Measurements from ENCODE around the gene MLIP. TPM values are rescaled to one million over a fixed set of nuclear protein-coding genes. Genes with fewer than 3 reads are reported as not detected.
"Not testable (repeated sequence)": the region's sequence is repeated elsewhere in the genome, so short reads cannot be mapped to it uniquely, and the experiment has no call there.

The MLIP gene
- total RNA-seq, 4 donors from 2014 or later: 3.1 to 16.7 (median 12.2) TPM

GRCh38 chr6:54195637-54196036, 84.4 kb downstream of the MLIP start:
- Histone ChIP-seq H3K4me1 (no peaks in the 10 kb centered on the region), H3K27ac (no peak overlapping the region), H3K27me3 (no peaks in the 10 kb centered on the region), H3K36me3 (no peaks in the 10 kb centered on the region), H3K9me3 (no peaks in the 10 kb centered on the region), H3K4me3 (no peak overlapping the region)
- WGBS: 88% methylated on average over 3 of the region's 3 CpGs
- no peak for DNase-seq (ENCODE audit: low spot score in 2 of 2)
- TF ChIP-seq CTCF (IDR thresholded peaks at IDR 0.05) (no peak), POLR2A (IDR thresholded peaks at IDR 0.05) (no peak), POLR2AphosphoS5 (IDR thresholded peaks at IDR 0.05) (no peak), EP300 (IDR thresholded peaks at IDR 0.05) (no peak)

- no peak for DNase-seq (ENCODE audit: low spot score in 2 of 2)
- H3K27me3 ChIP-seq: no peaks in the 10 kb centered on the region
- no peaks in the 10 kb centered on the region for H3K9me3 ChIP-seq
- WGBS: 85% methylated on average over 3 of the region's 3 CpGs
- H3K36me3 ChIP-seq: no peaks in the 10 kb centered on the region
- no peak for TF ChIP-seq POLR2AphosphoS5 (IDR thresholded peaks at IDR 0.05)
- TF ChIP-seq POLR2A (IDR thresholded peaks at IDR 0.05): no peak
- TF ChIP-seq EP300 (IDR thresholded peaks at IDR 0.05): no peak
- no peak for TF ChIP-seq CTCF (IDR thresholded peaks at IDR 0.05)
- no peak overlapping the region for H3K27ac ChIP-seq
- no peaks in the 10 kb centered on the region for H3K4me1 ChIP-seq
- H3K4me3 ChIP-seq: no peak overlapping the region
These were observed 85.7 kb downstream of the MLIP start for GRCh38 chr6:54196905-54197304.

- no peaks in the 10 kb centered on the region for H3K27me3 ChIP-seq
- H3K36me3 ChIP-seq: no peaks in the 10 kb centered on the region
- TF ChIP-seq EP300 (IDR thresholded peaks at IDR 0.05): no peak
- no peak for TF ChIP-seq POLR2A (IDR thresholded peaks at IDR 0.05)
- TF ChIP-seq CTCF (IDR thresholded peaks at IDR 0.05): no peak
- TF ChIP-seq POLR2AphosphoS5 (IDR thresholded peaks at IDR 0.05): no peak
- H3K4me3 ChIP-seq: no peak overlapping the region
- H3K4me1 ChIP-seq: no peaks in the 10 kb centered on the region
- no peak overlapping the region for H3K27ac ChIP-seq
- DNase-seq (ENCODE audit: low spot score in 2 of 2): no peak
- WGBS: 95% methylated on average over 3 of the region's 3 CpGs
- no peaks in the 10 kb centered on the region for H3K9me3 ChIP-seq
These were observed 86.9 kb downstream of the MLIP start for GRCh38 chr6:54198134-54198533.

- 89% methylated on average over 16 of the region's 16 CpGs for WGBS
- H3K9me3 ChIP-seq; H3K27me3 ChIP-seq; H3K27ac ChIP-seq; H3K4me1 ChIP-seq; H3K4me3 ChIP-seq; H3K36me3 ChIP-seq; DNase-seq (ENCODE audit: low spot score in 2 of 2): not testable (repeated sequence)
These were observed 92.3 kb downstream of the MLIP start for GRCh38 chr6:54203474-54204035.

GRCh38 chr6:54204921-54205591, 93.8 kb downstream of the MLIP start:
- no peaks in the 10 kb centered on the region for H3K9me3 ChIP-seq
- no peaks in the 10 kb centered on the region for H3K27me3 ChIP-seq
- DNase-seq (ENCODE audit: low spot score in 2 of 2): no peak
- no peak for TF ChIP-seq EP300 (IDR thresholded peaks at IDR 0.05)
- 76% methylated on average over 2 of the region's 2 CpGs for WGBS
- H3K36me3 ChIP-seq: no peaks in the 10 kb centered on the region
- H3K27ac ChIP-seq: no peak overlapping the region
- H3K4me1 ChIP-seq: no peaks in the 10 kb centered on the region
- H3K4me3 ChIP-seq: no peak overlapping the region

GRCh38 chr6:54206510-54206909, 95.3 kb downstream of the MLIP start:
- H3K9me3 ChIP-seq: no peaks in the 10 kb centered on the region
- H3K27ac ChIP-seq: no peak overlapping the region
- 78% methylated on average over 2 of the region's 2 CpGs for WGBS
- H3K4me1 ChIP-seq: no peaks in the 10 kb centered on the region
- no peak overlapping the region for H3K4me3 ChIP-seq
- no peaks in the 10 kb centered on the region for H3K27me3 ChIP-seq
- TF ChIP-seq EP300 (IDR thresholded peaks at IDR 0.05) (no peak), POLR2A (IDR thresholded peaks at IDR 0.05) (no peak), POLR2AphosphoS5 (IDR thresholded peaks at IDR 0.05) (no peak), CTCF (IDR thresholded peaks at IDR 0.05) (no peak)
- no peak for DNase-seq (ENCODE audit: low spot score in 2 of 2)
- H3K36me3 ChIP-seq: no peaks in the 10 kb centered on the region

GRCh38 chr6:54209983-54210382, 98.7 kb downstream of the MLIP start:
- WGBS: 85% methylated on average over 6 of the region's 7 CpGs
- not testable (repeated sequence) for DNase-seq (ENCODE audit: low spot score in 2 of 2); H3K4me3 ChIP-seq; H3K9me3 ChIP-seq; H3K36me3 ChIP-seq; H3K27me3 ChIP-seq; H3K4me1 ChIP-seq; H3K27ac ChIP-seq

Measured in suprapubic skin (tissue), 4 donors.